Measurements from ENCODE around the gene ARHGAP21.
"Not testable (repeated sequence)": the region's sequence is repeated elsewhere in the genome, so short reads cannot be mapped to it uniquely, and the experiment has no call there.

Gene ARHGAP21

DNA sequence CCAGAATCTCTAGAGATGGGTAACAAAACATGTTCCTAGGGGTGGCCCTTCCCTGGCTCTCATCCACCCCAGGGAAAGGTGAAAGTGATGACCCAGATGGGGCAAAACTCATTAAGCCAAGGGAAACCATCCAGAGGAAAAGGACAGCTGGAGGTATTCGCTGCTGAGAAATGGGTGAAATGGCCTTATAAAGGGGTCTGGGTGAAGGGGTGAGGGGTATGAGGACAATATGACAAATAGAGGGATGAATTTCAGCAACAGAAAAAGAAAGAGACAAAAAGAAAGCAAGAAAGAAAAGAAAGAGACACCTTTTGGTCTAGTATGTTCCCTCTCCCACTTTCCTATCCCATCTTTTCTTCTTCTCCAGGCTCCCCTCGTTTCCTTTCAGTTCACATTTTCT is 26.6 kb downstream of the ARHGAP21 start:
- DNase-seq: no peak
- in situ Hi-C loops (cut with MboI; ENCODE audit: low pct_unique_long_range_greater_than_20kb, low sequenced_read_pairs): no loop called here

GRCh38 chr10:24695452-24695851 is 28.2 kb downstream of the ARHGAP21 start:
- in situ Hi-C loops (cut with MboI; ENCODE audit: low pct_unique_long_range_greater_than_20kb, low sequenced_read_pairs): no loop called here
- no peak for DNase-seq

DNA sequence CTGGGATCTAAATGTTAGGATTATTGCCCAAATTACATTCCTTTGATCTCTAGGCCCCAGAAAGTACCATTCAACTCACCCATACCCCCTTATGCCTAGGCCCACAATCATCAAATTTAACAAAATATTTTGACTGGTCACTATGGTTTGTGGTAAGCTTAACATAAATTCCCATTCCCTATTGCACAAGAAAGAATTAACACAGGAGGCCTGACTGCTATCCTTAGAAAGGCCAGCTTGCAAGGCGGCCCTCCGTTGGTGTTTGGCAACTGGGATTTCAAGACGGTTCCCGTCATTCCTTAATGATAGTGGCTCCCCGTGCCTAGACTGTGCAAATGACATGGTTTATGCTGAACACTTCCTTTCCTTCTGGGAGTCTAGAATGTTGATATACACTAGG is 29.6 kb downstream of the ARHGAP21 start:
- DNase-seq: no peak
- in situ Hi-C loops (cut with MboI; ENCODE audit: low pct_unique_long_range_greater_than_20kb, low sequenced_read_pairs): no loop called here

GRCh38 chr10:24690961-24691512 is 32.6 kb downstream of the ARHGAP21 start:
- in situ Hi-C loops (cut with MboI; ENCODE audit: low pct_unique_long_range_greater_than_20kb, low sequenced_read_pairs): no loop called here

GRCh38 chr10:24685958-24686540 is 37.6 kb downstream of the ARHGAP21 start:
- in situ Hi-C loops (cut with MboI; ENCODE audit: low pct_unique_long_range_greater_than_20kb, low sequenced_read_pairs): no loop called here

More at GRCh38 chr10:24690961-24691512, 32.6 kb downstream of the ARHGAP21 start:
- DNase-seq: no peak

GRCh38 chr10:24683554-24683953 is 40.1 kb downstream of the ARHGAP21 start:
- no peak for DNase-seq
- in situ Hi-C loops (cut with MboI; ENCODE audit: low pct_unique_long_range_greater_than_20kb, low sequenced_read_pairs): no loop called here

More at GRCh38 chr10:24685958-24686540, 37.6 kb downstream of the ARHGAP21 start:
- DNase-seq: no peak

- in situ Hi-C loops (cut with MboI; ENCODE audit: low pct_unique_long_range_greater_than_20kb, low sequenced_read_pairs): no loop called here
- no peak for DNase-seq
Observed at GRCh38 chr10:24681572-24682088, 42.1 kb downstream of the ARHGAP21 start.

DNA sequence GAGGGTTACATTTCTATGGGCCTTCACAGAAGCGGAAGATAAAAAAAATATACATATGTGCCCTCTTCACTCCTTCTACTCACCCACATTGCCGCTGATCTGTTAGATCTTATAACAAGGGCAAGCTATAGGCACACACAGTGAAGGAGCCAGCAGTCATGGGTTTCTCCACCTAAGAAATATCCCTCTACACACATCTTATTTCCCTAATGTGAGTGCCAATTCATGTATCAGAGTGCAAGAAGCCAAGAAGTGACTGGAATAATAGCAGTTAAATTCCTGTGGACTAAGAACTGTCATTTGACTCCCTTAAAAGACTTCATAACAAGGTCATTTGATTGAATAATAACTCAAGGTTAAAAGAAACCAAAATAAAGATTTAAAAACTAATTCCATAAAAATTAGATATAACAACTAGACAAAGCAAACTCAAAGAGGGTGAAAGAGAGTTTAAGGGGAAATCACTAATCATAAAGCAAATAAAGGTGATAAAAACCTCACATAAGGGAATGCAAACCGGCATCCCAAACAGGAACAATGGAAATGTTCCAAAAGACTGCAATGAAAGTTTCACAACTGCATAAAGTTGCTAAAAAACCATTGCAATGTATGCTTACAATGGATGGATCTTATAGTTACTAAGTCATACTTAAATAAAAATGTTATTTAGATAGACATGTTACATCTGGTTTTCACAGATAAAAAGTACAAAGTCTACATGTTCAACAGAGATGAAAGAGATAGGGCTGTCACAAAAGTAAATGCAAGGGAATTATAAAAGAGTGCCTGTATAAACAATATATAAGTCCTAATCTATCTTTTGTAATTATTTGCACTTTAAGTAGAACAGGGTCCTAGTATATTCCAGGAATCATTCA is 42.8 kb downstream of the ARHGAP21 start:
- in situ Hi-C loops (cut with MboI; ENCODE audit: low pct_unique_long_range_greater_than_20kb, low sequenced_read_pairs): no loop called here
- DNase-seq: no peak

GRCh38 chr10:24678757-24679156 is 44.9 kb downstream of the ARHGAP21 start:
- DNase-seq: no peak
- in situ Hi-C loops (cut with MboI; ENCODE audit: low pct_unique_long_range_greater_than_20kb, low sequenced_read_pairs): no loop called here

GRCh38 chr10:24674892-24675632 is 48.6 kb downstream of the ARHGAP21 start:
- no peak for DNase-seq
- in situ Hi-C loops (cut with MboI; ENCODE audit: low pct_unique_long_range_greater_than_20kb, low sequenced_read_pairs): no loop called here

GRCh38 chr10:24670964-24671670 is 52.6 kb downstream of the ARHGAP21 start:
- in situ Hi-C loops (cut with MboI; ENCODE audit: low pct_unique_long_range_greater_than_20kb, low sequenced_read_pairs): no loop called here
- no peak for DNase-seq

DNA sequence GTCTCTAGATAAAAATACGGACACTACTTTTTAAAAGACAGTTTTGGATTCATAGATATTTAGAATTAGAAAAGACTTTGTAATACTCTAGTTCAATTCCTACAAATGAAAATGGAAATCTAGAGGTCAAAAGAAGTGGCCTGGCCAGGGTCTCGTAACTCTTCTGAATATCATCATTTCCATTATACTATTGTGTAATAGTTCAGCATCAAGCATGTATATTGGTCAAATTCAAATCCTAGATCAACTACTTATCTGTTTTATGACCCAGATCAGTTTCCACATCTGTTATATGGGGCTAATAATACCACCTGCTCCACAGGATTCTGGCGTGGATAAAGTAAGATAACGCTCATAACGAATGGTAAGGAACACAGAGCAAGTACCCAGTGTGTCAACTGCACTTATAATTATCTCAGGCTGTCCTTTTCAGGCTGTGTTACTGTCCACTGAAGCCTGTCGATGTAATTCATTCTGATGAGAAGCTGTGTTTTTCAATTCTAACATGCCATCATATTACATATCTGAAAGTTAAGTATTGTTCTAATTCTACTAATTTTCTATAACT is 54.3 kb downstream of the ARHGAP21 start:
- DNase-seq: no peak
- in situ Hi-C loops (cut with MboI; ENCODE audit: low pct_unique_long_range_greater_than_20kb, low sequenced_read_pairs): no loop called here

DNA sequence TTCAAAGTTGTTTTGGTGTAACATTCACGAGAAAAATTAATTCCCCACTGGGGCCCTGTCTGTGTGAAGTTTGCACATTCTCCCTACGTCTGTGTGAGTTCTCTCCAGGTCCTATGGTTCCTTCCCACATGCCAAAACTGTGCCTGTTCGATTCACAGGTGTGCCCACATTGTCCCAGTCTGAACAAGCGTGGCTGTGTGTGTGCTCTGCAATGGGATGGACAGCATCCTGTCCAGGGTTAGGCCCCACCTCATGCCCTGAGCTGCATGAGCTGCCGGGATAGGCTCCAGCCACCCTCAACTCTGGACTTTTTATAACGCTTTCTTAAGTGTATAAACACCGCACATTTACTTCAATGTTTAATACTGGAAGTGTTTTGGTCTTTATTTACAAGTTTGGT is 55.4 kb downstream of the ARHGAP21 start:
- in situ Hi-C loops (cut with MboI; ENCODE audit: low pct_unique_long_range_greater_than_20kb, low sequenced_read_pairs): no loop called here
- DNase-seq: no peak

- no peak for DNase-seq
- in situ Hi-C loops (cut with MboI; ENCODE audit: low pct_unique_long_range_greater_than_20kb, low sequenced_read_pairs): no loop called here
Observed at GRCh38 chr10:24664991-24665390, 58.7 kb downstream of the ARHGAP21 start.

DNA sequence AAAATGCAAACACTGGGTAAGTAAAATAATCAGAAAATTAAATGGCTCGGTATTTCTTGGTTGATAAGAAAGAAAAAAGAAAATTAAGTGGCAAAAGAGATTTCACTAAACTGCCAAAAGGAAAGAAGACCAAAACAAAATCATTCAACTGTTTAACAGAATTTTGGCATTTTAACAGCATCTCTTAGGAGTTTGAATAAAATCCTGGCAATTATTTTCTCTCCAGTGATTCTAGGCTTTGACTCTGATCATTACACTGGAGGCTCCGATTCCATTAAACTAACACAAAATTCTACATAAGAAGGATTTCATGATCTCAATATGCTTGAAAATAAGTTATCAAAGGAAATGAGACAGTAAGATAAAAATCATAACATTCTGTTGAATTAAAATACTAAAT is 62.3 kb downstream of the ARHGAP21 start:
- no peak for DNase-seq
- in situ Hi-C loops (cut with MboI; ENCODE audit: low pct_unique_long_range_greater_than_20kb, low sequenced_read_pairs): no loop called here

- in situ Hi-C loops (cut with MboI; ENCODE audit: low pct_unique_long_range_greater_than_20kb, low sequenced_read_pairs); DNase-seq: not testable (repeated sequence)
Observed at GRCh38 chr10:24658319-24658718, 65.4 kb downstream of the ARHGAP21 start.

GRCh38 chr10:24656326-24656725 is 67.4 kb downstream of the ARHGAP21 start:
- in situ Hi-C loops (cut with MboI; ENCODE audit: low pct_unique_long_range_greater_than_20kb, low sequenced_read_pairs); DNase-seq: not testable (repeated sequence)

GRCh38 chr10:24652381-24652957 is 71.2 kb downstream of the ARHGAP21 start:
- DNase-seq: no peak
- in situ Hi-C loops (cut with MboI; ENCODE audit: low pct_unique_long_range_greater_than_20kb, low sequenced_read_pairs): no loop called here

All from KBM-7 (cell line).